Parathyroid adenoma (tissue), 2 donors: ENCODE data around the gene POU2AF3.
A peak's percentile ranks its signal among the peaks of the same experiment; 100 is the strongest.
"Not testable (repeated sequence)": the region's sequence is repeated elsewhere in the genome, so short reads cannot be mapped to it uniquely, and the experiment has no call there.

Source experiments
- H2AFZ ChIP-seq: fragments of 300-600 bp; sonication (generic); one replicate; pipeline ENCODE4 v1.7.0; 2017; ENCODE audit warnings: antibody characterized with exemption, mild to moderate bottlenecking
- H3K27ac ChIP-seq: fragments of 300-600 bp; sonication (generic); one replicate; pipeline ENCODE4 v1.7.0; 2017
- H3K27me3 ChIP-seq: fragments of 300-600 bp; sonication (generic); one replicate; pipeline ENCODE4 v1.7.0; 2017; ENCODE audit warnings: low read length; ENCODE audit not compliant: control insufficient read depth, insufficient read depth
- H3K36me3 ChIP-seq: fragments of 300-600 bp; sonication (generic); one replicate; pipeline ENCODE4 v1.7.0; 2017; ENCODE audit warnings: low read length; ENCODE audit not compliant: control insufficient read depth, insufficient read depth
- H3K4me1 ChIP-seq: fragments of 300-600 bp; sonication (generic); one replicate; pipeline ENCODE4 v1.7.0; 2017; ENCODE audit warnings: control low read depth
- H3K4me2 ChIP-seq: fragments of 300-600 bp; sonication (generic); one replicate; pipeline ENCODE4 v1.7.0; 2017; ENCODE audit warnings: low read length
- H3K4me3 ChIP-seq: fragments of 300-600 bp; sonication (generic); one replicate; pipeline ENCODE4 v1.7.0; 2017; ENCODE audit warnings: low read depth, low read length
- H3K79me2 ChIP-seq: fragments of 300-600 bp; sonication (generic); one replicate; pipeline ENCODE4 v1.7.0; 2017; ENCODE audit warnings: control low read depth
- H3K9ac ChIP-seq: fragments of 300-600 bp; sonication (generic); one replicate; pipeline ENCODE4 v1.7.0; 2017; ENCODE audit warnings: mild to moderate bottlenecking
- H3K9me3 ChIP-seq: fragments of 300-600 bp; sonication (generic); one replicate; pipeline ENCODE4 v1.7.0; 2017; ENCODE audit warnings: low read length; ENCODE audit not compliant: control insufficient read depth
- TF ChIP-seq, protein P1 (sequence below): fragments of 300-600 bp; sonication (generic); IDR thresholded peaks from one replicate; pipeline ENCODE4 v1.7.0; 2017; ENCODE audit warnings: antibody characterized with exemption, mild to moderate bottlenecking
- donor health status: primary hyperparathyroidism.

The POU2AF3 gene

DNA sequence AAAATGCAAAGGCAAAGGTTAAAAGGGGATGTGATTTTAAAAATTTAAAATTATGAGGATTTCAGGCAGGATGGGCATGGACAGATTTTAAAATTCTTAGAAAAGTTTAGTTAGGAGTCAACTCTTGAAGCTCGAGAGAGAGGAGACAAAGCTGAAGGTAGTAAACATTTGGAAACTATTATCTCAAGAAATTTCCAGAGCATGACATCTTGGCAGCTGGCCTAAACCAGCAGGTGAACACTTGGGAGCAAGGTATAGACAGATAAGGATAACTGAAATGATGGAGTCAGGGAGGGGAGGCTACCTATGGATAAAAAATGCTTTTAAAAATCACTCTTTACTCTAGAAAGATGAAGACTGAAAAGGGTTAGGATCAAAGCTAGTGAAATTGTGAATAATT lies 13.7 kb downstream of the POU2AF3 start:
- Histone ChIP-seq H3K36me3 (no peaks in the 10 kb centered on the region), H3K9ac (no peak overlapping the region), H3K9me3 (no peaks in the 10 kb centered on the region), H2AFZ (no peak overlapping the region), H3K79me2 (no peaks in the 10 kb centered on the region), H3K4me1 (no peaks in the 10 kb centered on the region), H3K4me2 (no peak overlapping the region), H3K4me3 (no peak overlapping the region), H3K27ac (no peak overlapping the region), H3K27me3 (no peaks in the 10 kb centered on the region)
- TF ChIP-seq, protein P1, sequence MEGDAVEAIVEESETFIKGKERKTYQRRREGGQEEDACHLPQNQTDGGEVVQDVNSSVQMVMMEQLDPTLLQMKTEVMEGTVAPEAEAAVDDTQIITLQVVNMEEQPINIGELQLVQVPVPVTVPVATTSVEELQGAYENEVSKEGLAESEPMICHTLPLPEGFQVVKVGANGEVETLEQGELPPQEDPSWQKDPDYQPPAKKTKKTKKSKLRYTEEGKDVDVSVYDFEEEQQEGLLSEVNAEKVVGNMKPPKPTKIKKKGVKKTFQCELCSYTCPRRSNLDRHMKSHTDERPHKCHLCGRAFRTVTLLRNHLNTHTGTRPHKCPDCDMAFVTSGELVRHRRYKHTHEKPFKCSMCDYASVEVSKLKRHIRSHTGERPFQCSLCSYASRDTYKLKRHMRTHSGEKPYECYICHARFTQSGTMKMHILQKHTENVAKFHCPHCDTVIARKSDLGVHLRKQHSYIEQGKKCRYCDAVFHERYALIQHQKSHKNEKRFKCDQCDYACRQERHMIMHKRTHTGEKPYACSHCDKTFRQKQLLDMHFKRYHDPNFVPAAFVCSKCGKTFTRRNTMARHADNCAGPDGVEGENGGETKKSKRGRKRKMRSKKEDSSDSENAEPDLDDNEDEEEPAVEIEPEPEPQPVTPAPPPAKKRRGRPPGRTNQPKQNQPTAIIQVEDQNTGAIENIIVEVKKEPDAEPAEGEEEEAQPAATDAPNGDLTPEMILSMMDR, result no peak

DNA sequence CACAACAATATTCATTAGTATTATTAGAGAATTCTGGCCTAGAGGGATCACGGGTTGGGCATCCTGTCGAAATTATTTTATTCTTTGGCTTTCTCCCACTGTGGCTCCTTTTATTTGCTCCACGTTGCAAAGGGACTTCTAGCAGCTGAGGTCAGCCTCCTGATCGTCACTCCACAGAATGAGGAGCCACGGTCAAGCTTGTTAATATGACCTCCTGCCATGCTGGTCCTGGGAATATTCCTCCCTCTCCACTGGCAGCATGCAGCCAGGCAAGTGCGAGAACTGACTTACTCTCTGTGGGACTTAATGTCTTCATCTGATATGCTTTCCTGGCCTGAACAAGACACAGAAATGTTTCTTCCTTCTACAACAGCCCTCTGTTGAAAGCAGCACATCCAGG lies 20.9 kb downstream of the POU2AF3 start:
- Histone ChIP-seq H3K36me3 (no peaks in the 10 kb centered on the region), H3K27ac (no peak overlapping the region), H2AFZ (peak overlapping the region; percentile 53), H3K4me1 (peaks cover 2% of the 10 kb centered on the region), H3K4me3 (no peak overlapping the region), H3K27me3 (no peaks in the 10 kb centered on the region), H3K79me2 (no peaks in the 10 kb centered on the region), H3K9ac (no peak overlapping the region), H3K9me3 (no peaks in the 10 kb centered on the region), H3K4me2 (no peak overlapping the region)
- TF ChIP-seq, protein P1, result no peak

DNA sequence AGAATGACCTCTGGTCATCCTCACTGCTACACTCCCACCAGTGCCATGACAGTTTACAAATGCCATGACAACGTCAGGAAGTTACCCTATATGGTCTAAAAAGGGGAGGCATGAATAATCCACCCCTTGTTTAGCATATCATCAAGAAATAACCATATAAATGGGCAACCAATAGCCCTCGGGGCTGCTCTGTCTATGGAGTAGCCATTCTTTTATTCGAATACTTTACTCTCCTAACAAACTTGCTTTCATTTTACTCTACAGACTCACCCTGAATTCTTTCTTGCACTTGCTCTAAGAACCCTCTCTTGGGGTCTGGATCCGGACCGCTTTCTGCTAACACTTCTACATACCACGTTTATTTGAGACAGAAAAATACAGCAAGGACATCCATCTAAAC lies 21.9 kb downstream of the POU2AF3 start:
- H3K9ac ChIP-seq, H3K27me3 ChIP-seq, H3K27ac ChIP-seq: not testable (repeated sequence)

GRCh38 chr11:111320728-111321568 lies 22.6 kb downstream of the POU2AF3 start:
- no peaks in the 10 kb centered on the region for H3K9me3 ChIP-seq
- H3K79me2 ChIP-seq, result no peaks in the 10 kb centered on the region
- no peak overlapping the region for H3K9ac ChIP-seq
- H3K4me3 ChIP-seq, result no peak overlapping the region
- no peaks in the 10 kb centered on the region for H3K36me3 ChIP-seq
- TF ChIP-seq, protein P1, result no peak
- peaks cover 4% of the 10 kb centered on the region for H3K4me1 ChIP-seq
- no peaks in the 10 kb centered on the region for H3K27me3 ChIP-seq
- no peak overlapping the region for H3K4me2 ChIP-seq
- no peak overlapping the region for H2AFZ ChIP-seq
- no peak overlapping the region for H3K27ac ChIP-seq

More for the DNA sequence above, 21.9 kb downstream of the POU2AF3 start:
- H3K9me3 ChIP-seq, H3K79me2 ChIP-seq, H3K36me3 ChIP-seq, H3K4me1 ChIP-seq, H3K4me3 ChIP-seq, H2AFZ ChIP-seq, H3K4me2 ChIP-seq: not testable (repeated sequence)

DNA sequence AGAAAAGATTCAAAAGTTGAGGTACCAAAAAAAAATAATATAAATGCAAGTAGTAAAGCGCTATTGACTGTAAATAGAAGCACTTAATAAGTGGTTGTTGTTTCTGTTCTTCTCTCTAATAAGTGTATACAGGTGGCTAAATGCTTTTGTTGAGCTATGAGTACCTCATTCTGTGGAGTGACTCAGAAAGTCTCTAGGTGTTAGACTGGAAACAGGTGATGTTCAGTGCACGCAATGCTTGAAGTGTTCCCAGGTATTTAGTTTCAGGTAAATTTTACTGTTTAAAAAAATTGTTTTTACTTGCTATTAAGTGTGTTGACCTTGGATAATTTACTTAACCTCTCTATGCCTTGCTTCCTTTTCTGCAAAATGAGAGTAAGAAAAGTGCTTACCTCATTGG lies 24.2 kb downstream of the POU2AF3 start:
- Histone ChIP-seq H3K27ac (no peak overlapping the region), H2AFZ (no peak overlapping the region), H3K4me3 (peak overlapping the region; percentile 31), H3K4me1 (peaks cover 14% of the 10 kb centered on the region), H3K4me2 (peak overlapping the region; percentile 44), H3K9ac (no peak overlapping the region), H3K36me3 (no peaks in the 10 kb centered on the region), H3K79me2 (no peaks in the 10 kb centered on the region), H3K9me3 (no peaks in the 10 kb centered on the region), H3K27me3 (no peaks in the 10 kb centered on the region)
- TF ChIP-seq, protein P1, result no peak
